ENCODE results near the gene AGAP1.
"Not testable (repeated sequence)": the region's sequence is repeated elsewhere in the genome, so short reads cannot be mapped to it uniquely, and the experiment has no call there.

The AGAP1 gene

DNA sequence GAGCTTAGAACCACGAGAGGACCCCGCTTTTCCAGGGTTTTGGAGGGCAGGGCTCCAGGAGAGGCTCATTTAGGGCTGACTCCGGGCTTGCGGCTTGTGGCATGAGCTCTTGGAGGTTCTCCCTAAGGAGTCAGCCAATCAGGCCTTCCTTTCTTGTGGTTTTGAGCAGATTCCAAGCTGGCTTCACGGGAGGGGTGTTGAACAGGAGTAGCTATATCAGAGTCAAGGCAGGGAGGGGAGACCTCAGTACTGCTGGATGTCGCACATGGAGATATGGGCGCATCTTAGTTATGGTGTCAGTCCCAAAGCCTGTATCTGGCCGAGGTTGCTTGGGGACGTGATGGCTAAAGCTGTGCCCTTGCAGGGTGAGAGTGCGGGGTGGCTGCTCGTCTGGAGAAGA is 98.6 kb downstream of the AGAP1 start:
- no peak for DNase-seq (ENCODE audit: low read depth)

DNA sequence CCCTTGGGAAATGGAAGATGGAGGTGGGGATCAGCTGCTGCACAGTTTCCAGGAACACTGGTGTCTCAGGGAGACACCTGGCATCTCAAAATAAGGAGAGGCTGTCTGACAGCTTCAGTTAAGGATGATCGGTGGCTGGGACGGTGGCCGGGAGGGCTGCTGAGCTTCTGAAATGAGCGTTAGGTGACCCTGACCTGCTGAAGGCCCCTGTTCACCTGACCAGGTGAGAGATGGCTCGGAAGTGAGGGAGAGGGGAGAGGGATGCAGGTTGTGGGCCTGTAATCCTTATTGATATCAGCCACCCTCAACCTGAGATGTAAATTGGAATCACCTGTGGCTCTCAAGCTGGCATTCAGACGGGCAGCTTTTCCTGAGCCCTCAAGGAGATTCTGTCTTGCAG is 99.0 kb downstream of the AGAP1 start:
- DNase-seq (ENCODE audit: low read depth): no peak

DNA sequence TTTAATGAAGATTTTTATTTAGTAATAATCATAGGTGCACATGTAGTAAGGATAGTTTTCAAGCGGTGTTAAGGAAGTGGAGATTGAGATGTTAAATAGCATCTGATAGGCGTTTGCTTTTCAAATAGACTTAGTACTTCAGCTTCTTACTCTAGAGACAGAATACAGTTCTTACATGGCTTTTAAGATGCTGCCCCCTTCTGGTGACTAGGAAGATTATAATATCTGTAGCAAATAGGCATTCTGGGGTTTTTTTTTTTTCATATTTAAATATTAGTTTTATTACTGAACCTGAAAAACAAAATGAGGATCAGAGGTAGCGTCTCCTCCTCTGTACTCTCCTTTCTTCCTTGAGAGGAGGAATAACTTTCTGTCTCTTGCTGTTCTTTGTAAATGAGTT is 100.2 kb downstream of the AGAP1 start:
- no peak for DNase-seq (ENCODE audit: low read depth)

DNA sequence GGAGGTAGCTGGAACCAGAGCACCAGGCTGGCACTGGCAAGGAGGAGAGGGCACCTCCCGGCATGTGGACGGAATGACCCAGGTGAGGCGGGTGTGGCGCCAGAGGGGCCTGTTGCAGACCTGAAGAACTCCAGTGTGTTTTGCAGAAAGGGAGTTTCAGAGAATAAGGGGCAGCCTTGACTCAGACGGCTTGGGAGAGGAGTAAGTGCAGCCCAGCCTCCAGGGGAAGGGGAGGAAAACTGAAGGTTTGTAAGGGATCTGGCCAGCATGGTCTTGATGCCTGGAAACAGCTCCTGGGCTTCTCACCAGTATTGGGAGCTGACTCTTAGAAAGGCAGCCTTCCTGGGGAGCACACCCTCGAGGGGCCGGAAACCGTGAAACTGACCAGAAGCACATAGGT is 101.1 kb downstream of the AGAP1 start:
- no peak for DNase-seq (ENCODE audit: low read depth)

DNA sequence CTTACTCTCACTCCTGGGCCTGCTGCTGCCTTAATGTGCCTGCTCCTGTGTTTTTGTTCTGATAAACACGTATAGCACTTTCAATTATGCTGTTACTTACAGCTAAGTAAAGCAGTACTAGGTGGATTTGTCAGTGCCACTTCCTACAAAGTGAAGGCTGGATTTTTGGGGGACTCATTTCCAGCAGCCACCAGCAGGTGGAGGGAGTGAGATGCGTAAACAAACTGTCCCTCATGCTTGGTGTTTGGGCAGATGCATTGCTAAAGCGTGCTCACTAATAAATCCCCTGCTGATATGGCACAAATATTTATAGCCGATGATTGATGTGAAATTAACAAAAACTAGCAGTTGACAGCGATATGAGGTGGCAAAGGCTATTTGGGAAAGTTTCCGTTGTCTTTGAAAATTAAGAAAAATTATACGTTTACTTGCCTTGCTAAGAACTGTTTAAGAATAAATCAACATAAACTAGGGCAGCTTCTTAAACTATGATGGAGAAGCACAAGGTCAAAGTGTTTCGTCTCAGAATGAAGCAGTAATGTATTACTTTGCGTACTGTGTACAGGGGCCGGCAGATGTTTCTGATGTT is 101.7 kb downstream of the AGAP1 start:
- DNase-seq (ENCODE audit: low read depth): no peak

DNA sequence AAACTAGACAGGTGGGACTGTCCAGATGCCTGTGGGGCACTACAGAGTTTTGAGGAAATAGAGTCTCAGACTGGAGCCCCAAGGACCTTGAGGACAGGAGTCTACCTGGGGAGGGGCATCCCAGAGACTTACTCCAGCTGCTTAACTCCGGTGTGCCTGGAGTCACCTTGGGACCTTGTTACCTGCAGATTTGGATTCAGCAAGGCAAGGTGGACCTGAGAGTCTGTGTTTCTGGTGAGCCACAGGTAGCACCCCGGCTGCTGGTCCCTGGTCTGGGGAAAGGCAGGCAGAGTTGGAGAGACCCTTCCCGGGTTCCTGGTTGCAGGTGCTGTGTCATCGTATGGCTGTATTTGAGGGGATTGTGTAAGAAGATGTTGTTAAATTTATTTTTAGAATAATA is 102.4 kb downstream of the AGAP1 start:
- no peak for DNase-seq (ENCODE audit: low read depth)

DNA sequence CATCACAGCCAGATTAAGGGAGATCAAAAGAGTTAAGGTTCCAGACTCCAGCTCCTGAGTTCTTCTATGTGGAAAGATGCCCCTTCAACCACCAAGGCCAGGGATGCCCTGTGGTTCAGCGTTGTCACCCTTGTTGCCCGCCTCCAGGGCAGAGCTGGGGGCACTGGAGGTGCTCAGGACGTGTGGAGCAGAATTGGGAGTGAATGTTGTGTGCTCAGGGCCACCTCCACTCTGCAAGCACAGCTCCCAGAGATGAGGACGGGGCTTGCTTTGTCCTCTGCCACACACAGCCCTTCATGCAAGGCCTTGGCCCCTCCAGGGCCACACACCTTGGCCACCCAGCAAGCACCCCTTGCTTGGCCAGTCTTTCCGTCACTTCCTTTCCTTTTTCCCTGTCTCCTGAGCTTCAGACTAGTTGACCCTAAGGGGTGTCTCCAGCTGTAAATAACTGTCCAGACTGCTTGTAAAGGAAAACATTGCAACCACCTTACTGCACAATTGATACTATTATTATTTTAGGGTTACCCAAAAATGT is 103.3 kb downstream of the AGAP1 start:
- no peak for DNase-seq (ENCODE audit: low read depth)

DNA sequence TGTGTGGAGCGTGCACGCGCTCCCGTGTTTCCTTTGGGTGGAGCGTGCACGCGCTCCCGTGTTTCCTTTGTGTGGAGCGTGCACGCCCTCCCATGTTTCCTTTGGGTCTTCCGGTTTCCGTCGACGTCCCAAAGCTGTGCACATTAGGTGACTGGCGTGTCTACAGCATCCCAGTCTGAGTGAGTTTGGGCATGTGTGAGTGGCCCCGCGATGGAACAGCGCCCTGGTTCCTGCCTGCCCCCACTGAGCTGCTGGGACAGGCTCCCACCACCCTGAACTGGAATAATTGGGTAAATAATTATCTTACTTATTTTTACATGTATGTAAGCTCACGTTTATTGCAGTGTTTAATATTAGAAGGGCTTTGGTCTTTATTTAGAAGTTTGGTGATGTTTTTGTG is 104.2 kb downstream of the AGAP1 start:
- DNase-seq (ENCODE audit: low read depth): no peak

DNA sequence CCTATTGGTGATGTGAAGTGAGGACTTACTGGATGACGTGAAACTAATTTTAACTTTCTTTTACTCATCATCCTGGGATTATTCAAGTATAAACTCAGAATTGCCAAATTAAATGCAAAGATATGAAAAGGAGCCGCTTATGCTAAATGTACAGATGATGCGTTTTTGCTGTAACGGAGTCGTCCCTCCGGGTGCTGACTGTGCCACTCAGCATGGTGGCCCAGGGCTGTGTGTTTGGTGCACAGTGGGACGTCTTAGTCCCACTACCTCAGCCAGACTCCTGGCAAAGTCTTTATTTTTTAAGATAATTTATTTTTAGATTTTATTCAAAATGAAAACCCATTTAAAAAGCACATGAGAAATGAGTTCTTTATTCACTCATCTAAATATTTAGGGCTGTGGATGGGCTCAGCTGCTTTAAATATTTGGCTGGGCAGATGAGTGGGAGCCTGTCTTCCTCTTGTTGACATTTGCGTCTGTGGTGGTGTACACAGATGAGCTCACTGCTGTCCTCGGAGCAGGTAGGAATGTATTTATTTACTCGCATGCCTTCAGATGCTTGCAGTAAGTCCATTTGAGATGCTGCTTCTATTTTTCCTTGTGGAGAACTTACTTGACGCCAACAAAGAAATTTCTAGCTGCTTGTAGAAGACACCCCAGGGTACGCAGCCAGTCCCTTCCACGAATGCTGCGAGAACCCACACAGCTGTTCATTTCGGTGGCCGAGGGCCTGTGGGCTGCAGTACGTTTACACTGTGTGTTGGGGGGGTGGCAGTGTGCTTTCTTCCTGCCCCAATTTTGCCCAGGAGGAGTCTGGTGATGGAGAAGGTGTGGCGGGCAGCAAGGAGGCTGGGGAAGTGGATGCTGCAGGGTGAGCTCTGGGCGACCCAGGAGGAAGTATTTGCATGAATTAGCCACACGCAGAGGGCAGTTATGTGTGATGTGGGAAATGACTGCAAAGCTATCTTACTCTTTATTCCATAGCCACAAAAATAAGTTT is 105.0 kb downstream of the AGAP1 start:
- DNase-seq (ENCODE audit: low read depth): no peak

DNA sequence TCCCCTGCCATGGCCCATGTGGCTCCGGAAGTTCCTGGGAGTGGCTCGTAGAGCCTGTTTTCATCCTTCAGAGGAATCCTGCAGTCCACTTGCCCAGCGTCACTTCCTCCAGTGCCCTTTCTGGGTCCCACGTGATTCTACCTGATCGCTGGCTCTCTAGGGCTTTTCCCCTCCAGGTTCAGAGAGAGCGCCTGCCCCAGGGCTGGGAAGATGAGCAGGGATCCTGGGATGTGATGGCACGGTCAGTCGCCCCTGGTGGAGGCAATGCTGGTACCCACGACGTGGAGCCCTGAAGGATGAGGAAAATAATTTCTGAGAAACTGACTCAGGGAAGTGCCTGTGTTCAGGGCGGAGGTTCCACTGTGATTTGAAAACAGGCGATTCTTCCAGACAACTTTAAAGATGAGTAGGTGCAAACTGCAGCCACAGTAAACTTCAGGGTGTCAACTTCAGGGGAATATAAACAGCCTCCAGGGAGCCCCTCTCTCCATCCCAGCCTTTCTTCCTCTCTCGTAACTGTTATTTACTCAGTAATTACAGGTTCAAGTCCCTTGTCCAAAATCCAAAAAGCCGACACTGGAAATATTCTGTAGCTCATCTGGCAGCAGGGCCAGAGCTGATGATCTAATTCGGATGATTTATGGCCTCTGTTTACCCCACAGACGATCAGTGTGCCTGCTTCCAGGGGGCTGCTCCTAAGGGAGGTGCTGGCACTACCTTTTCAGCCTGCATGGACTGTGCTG is 105.9 kb downstream of the AGAP1 start:
- no peak for DNase-seq (ENCODE audit: low read depth)

DNA sequence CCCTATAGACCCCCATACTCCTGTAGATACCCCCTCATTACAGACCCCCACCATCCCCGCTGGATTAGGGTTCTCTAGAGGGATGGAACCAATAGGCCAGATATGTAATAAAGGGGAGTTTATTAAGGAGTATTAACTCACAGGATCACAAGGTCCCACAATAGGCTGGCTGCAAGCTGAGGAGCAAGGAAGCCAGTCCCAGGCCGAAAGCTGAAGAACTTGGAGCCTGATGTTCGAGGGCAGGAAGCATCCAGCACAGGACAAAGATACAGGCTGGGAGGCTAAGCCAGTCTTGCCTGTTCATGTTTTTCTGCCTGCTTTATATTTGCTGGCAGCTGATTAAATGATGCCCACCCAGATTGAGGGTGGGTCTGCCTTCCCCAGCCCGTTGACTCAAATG is 106.6 kb downstream of the AGAP1 start:
- no peak for DNase-seq (ENCODE audit: low read depth)

DNA sequence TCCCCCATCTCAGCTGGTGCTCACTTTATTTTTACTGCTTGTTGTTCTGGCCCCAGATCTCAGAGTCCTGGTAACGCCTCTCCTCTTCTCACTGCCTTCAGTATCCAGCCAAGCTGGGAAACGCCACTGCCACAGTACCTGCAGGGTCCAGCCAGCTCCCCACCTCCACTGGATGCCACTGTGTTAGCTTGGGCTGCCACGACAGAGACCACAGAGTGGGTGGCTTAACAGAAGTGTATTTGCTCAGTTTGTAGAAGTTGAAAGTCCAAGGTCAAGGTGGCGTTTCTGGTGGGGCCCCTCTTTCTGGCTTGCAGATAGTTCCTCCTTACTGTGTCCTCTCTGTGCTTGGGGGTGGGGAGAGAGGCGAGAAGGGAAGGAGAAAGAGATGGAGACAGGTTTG is 107.1 kb downstream of the AGAP1 start:
- DNase-seq (ENCODE audit: low read depth): no peak

DNA sequence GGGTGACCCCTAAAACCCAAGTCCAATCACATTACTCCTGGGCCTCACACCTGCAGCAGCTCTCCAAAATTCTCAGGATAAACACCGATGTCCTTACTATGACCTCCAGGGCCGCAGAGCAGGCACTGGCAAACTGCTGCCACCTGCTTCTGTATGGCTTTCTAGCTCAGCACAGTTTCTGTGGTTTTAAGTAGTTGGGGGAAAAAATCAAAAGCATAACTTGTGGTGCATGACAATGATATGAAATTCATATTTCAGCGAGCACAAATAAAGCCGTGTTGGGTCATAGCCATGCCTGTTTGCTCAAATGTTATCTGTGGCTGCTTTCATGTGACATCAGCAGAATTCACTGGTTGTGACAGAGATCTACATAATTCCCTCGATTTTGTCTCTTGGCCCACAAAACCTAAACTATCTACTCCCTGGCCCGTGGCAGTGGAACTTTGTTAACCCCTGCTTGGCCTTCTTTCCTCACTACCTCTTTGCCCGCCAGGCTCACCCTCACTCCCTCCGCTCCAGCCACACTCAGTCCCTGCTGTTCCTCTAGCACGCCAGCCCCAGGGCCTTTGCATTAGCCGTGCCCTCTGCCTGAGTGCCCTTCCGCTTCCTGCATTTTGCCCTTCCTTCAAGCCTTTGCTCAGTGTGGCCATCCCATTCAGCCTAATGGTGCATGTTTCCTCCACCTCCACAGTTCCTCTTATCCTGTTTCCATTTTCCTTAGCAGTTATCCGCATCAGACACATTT is 108.3 kb downstream of the AGAP1 start:
- DNase-seq (ENCODE audit: low read depth): no peak

DNA sequence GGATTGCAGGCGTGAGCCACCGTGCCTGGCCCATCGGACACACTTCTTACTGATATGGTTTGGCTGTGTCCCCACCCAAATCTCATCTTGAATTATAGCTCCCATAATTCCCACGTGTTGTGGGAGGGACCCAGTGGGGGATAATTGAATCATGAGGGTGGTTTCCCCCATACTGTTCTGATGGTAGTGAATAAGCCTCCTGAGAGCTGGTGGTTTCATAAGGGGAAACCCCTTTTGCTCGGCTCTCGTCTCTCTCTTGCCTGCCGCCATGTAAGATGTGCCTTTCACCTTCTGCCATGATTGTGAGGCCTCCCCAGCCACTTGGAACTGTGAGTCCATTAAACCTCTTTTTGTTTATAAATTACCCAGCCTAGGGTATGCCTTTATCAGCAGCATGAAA is 109.1 kb downstream of the AGAP1 start:
- DNase-seq (ENCODE audit: low read depth): not testable (repeated sequence)

DNA sequence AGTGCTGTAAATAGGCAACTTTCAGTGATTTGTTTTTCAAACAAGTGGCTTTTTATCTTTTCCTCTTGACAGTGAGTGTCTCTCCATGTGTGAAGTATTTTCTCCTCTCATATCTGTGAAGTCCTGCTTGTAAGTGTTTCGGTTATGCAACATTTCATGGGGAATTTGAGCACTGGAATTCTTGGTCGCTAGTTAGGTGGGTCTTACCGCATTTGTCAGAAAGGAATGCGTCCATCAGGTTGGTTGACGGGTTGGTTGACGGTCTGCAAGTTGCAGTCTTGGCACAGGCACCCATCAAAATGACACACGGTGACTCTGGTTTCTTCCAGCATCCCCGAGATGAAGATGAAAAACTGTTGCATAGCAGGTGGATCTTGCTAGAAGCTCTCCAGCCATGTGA is 109.8 kb downstream of the AGAP1 start:
- DNase-seq (ENCODE audit: low read depth): no peak

DNA sequence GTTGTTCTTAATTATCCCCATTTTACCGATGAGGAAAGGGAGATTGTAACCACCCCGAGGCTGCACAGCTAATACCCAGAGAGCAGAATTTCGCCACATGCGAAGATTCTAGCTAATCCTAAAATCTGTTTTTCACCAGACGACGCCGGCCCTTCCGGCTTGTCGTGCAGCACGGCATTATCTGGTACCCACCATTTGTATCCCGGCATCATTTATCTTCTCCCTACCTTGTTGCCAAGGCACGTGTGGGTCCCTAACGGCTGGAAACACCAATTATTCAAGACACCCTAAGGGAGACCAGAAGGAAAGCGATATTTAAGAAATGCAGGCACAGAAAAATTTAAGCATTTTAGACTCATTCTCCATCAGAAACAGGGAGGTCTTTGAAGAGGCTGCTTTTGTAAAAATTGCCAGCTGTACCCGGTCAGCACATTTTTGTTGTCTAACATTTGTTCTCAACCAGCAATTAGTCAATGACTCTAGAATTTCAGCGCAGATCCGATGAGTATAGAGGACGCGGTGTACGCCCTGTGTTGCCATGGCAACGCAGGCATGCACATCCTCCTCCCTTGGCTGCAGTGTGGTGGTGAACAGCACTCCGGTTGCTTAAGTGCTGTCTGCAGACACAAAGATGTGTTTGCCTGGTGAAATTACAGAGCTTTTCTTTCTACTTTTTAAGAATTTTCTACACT is 111.6 kb downstream of the AGAP1 start:
- no peak for DNase-seq (ENCODE audit: low read depth)

DNA sequence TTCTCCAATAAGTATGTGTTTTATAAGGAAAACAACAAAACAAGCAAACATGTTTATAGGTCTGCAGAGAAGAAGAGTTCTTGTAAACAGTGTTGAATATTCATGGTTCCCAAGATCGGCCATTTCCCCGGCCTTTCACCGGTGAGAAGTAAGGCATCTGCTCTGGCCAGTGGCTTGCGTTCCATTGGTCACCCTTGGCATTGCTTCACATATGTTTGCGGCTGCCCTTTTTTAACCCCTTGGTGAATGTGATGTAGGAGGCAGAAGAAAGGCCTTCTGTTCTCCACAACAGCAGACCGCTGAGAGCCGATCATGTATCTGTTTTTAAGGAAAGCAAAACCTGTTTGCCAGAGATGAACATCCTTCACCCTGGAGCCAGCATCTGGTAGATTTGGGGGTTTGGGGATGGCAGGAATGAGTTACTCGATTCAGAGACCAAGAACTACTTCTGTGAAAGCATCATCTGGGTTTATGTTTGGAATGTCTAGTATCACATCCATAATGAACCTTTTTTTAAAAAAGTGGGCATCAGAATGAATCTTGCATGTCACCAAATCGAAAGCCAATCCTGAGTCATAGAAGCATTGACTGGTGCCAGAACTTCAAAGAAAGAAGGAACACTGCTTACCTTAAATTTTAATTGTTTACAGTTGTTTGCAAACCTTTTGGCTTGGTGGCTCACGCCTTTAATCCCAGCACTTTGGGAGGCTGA is 112.3 kb downstream of the AGAP1 start:
- DNase-seq (ENCODE audit: low read depth): no peak

DNA sequence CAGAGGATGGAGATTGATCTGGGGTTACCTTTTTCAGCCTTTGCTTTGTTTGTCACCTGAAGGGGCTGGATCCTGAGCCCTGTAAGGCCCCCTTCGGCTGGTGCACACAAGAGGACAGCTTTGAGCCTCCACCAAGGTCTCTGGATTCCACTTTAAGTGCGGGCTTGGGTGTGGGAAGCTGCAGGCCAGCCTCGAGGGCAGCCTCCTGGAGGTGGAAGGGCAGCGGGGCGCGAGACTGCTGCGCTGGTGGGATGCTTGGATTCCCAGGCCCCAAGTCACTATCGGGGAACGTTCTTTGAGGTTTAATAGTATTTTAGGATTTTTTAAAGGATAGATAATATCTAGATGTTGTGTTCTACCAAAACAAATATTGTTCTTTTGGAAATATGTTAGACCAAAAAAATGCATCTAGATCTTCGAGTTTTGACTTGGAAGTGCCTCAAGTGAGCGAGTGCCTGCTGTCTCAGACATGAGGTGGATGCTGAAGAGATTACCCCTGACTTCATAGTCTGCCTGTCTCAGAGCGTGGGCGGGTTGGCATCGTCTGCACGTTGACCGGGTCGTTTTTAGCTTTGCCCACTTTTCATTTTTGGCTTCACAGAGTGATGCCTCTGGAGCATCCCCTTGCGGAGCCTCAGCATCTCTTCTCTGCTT is 113.8 kb downstream of the AGAP1 start:
- DNase-seq (ENCODE audit: low read depth): no peak

DNA sequence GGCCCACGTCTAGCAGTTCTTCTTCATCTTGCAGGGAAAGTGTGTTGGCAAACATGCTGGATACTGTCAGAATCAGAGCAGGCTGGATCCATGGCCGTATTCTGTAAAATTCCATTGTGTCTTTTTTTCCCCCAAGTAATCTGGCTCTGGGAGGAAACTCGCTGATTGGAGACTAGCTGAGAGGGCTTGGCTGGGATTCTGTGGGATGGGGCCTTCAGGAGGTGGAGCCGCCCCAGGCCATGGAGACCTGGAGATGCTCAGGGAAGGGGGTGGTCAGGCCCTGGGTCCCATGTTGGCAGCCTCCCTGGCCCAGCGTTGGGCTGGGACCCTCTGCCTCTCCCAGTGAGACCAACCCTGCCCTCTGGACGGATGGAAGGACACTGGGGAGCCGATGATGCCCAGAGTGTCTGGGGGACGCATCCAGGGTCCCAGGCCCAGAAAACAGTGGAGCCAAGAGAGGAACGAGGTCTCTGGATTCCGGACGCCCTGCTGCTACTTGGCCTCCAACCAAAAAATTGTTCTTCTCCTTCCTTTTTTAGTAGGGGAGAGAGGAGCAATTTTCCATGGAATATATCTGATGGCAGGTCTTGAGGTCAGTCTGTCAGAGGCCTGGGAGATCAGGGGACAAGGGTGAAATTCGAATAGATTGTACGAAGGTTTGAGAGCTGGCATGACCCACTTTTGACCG is 114.5 kb downstream of the AGAP1 start:
- no peak for DNase-seq (ENCODE audit: low read depth)

DNA sequence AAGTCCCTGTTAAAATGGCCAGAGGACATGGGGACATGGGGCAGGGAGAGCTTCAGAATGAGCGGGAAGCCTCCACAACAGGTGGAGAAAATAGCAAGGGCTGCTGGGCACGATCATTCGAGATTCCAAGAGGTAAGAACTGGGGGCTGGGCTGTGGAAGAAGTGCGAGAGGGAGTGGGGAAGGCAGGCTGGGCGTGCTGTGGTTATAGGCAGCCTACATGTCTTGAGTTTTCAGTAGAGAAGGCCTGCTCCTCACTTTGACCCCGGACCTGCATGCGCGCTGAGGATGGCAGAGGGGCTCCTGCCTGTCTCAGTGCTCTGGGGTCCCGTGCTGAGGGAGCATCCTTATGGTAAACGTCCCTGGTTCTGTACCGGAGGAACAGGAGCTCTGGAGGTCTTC is 115.5 kb downstream of the AGAP1 start:
- DNase-seq (ENCODE audit: low read depth): no peak

All from activated T-helper 9 cell treated with anti-CD3 and anti-CD28 coated beads, Interleukin-2, amount 50 U/mL, for 16 hours (primary cell).